Measurements from ENCODE around the gene MAPK12. TPM values are rescaled to one million over a fixed set of nuclear protein-coding genes. Genes with fewer than 3 reads are reported as not detected.

MAPK12 gene
- total and polyA plus RNA-seq, 2 donors (not counting 1 experiment from before 2014, with no cell fraction given), result 6.5 to 7.8 TPM

- Mint-ChIP-seq H3K27ac (no peak overlapping the region), H3K27me3 (peaks cover 3% of the 10 kb centered on the region), H3K9me3 (ENCODE audit: insufficient read depth) (no peaks in the 10 kb centered on the region), H3K4me3 (no peak overlapping the region), H3K4me1 (peaks cover 16% of the 10 kb centered on the region)
- H3K4me2 ChIP-seq (replicated peaks; ENCODE audit: low read depth, low read length, poor library complexity, severe bottlenecking), result no peak overlapping the region
- peaks cover 3% of the 10 kb centered on the region for H4K20me1 ChIP-seq (ENCODE audit: control insufficient read depth, insufficient read depth, low read length, poor library complexity, severe bottlenecking)
- H3K79me2 ChIP-seq (ENCODE audit: control insufficient read depth, insufficient read depth, low read length), result no peaks in the 10 kb centered on the region
- peaks cover 5 to 16% of the 10 kb centered on the region in 2 donors for H3K4me1 ChIP-seq (ENCODE audit: control insufficient read depth in 2 of 2, insufficient read depth in 2 of 2, low read length in 2 of 2)
- no peak for DNase-seq
- no peaks in the 10 kb centered on the region for H3K36me3 ChIP-seq (replicated peaks in 1 of 2; ENCODE audit: control extremely low read depth in 1 of 2, control insufficient read depth in 1 of 2, extremely low read depth in 1 of 2, insufficient read depth in 2 of 2, low read length in 1 of 2)
- WGBS (ENCODE audit: insufficient coverage), result 90% methylated on average over 15 of the region's 19 CpGs
- H3K4me3 ChIP-seq (ENCODE audit: control extremely low read depth in 1 of 5, extremely low read depth in 1 of 5, insufficient read depth in 1 of 5, low read depth in 2 of 5, low read length in 4 of 5), result no peak overlapping the region
- H3K9ac ChIP-seq (ENCODE audit: low read length), result no peak overlapping the region
- POLR2A ChIA-PET, result no interaction called here
- H3K27me3 ChIP-seq (replicated peaks in 1 of 4; ENCODE audit: control extremely low read depth in 1 of 4, control insufficient read depth in 3 of 4, insufficient read depth in 4 of 4, low read length in 3 of 4), result peaks cover 0 to 1% (median 0%) of the 10 kb centered on the region in 4 experiments
- no peak overlapping the region for H3K27ac ChIP-seq (ENCODE audit: low read length in 2 of 2)
- no peaks in the 10 kb centered on the region for H3K9me3 ChIP-seq (ENCODE audit: control extremely low read depth in 1 of 3, control insufficient read depth in 2 of 3, insufficient read depth in 1 of 3, low read length in 2 of 3)
- ATAC-seq (ENCODE audit: low read depth), result no peak
- no peak overlapping the region for H2AFZ ChIP-seq (ENCODE audit: insufficient read depth, low read depth, low read length, poor library complexity, severe bottlenecking)
- no peak for TF ChIP-seq CTCF (IDR thresholded peaks at IDR 0.05)
- intact Hi-C loops (cut with micrococcal nuclease), result no loop called here
- CTCF ChIA-PET, result interaction anchor here (1.5 kb wide), 1 partner anchor 18 kb away, joined by 4 read pairs; no protein-coding TSS in a partner anchor
Observed at GRCh38 chr22:50255099-50255498, 6.4 kb downstream of the MAPK12 start.

- 91% methylated on average over 6 of the region's 8 CpGs for WGBS (ENCODE audit: insufficient coverage)
- no peak for ATAC-seq (ENCODE audit: low read depth)
- intact Hi-C loops (cut with micrococcal nuclease), result loop anchor here (2.0 to 5.0 kb wide), 2 partner anchors 17 to 328 kb away; partner anchors contain the start of genes CHKB and MAPK11
Observed at GRCh38 chr22:50253941-50254340, 7.5 kb downstream of the MAPK12 start.

More at GRCh38 chr22:50253941-50254340, 7.5 kb downstream of the MAPK12 start:
- Histone ChIP-seq H3K79me2 (ENCODE audit: control insufficient read depth, insufficient read depth, low read length) (no peaks in the 10 kb centered on the region), H3K9ac (ENCODE audit: low read length) (no peak overlapping the region), H3K36me3 (replicated peaks in 1 of 2; ENCODE audit: control extremely low read depth in 1 of 2, control insufficient read depth in 1 of 2, extremely low read depth in 1 of 2, insufficient read depth in 2 of 2, low read length in 1 of 2) (peaks cover 0 to 4% of the 10 kb centered on the region in 2 experiments), H3K4me2 (replicated peaks; ENCODE audit: low read depth, low read length, poor library complexity, severe bottlenecking) (no peak overlapping the region), H3K27me3 (replicated peaks in 1 of 4; ENCODE audit: control extremely low read depth in 1 of 4, control insufficient read depth in 3 of 4, insufficient read depth in 4 of 4, low read length in 3 of 4) (no peaks in the 10 kb centered on the region), H2AFZ (ENCODE audit: insufficient read depth, low read depth, low read length, poor library complexity, severe bottlenecking) (no peak overlapping the region), H3K4me3 (ENCODE audit: control extremely low read depth in 1 of 5, extremely low read depth in 1 of 5, insufficient read depth in 1 of 5, low read depth in 2 of 5, low read length in 4 of 5) (no peak overlapping the region), H4K20me1 (ENCODE audit: control insufficient read depth, insufficient read depth, low read length, poor library complexity, severe bottlenecking) (peaks cover 12% of the 10 kb centered on the region), H3K4me1 (ENCODE audit: control insufficient read depth in 2 of 2, insufficient read depth in 2 of 2, low read length in 2 of 2) (peaks cover 14 to 26% of the 10 kb centered on the region in 2 donors), H3K9me3 (ENCODE audit: control extremely low read depth in 1 of 3, control insufficient read depth in 2 of 3, insufficient read depth in 1 of 3, low read length in 2 of 3) (no peaks in the 10 kb centered on the region), H3K27ac (ENCODE audit: low read length in 2 of 2) (no peak overlapping the region)
- ChIA-PET POLR2A (no interaction called here), CTCF (no interaction called here)
- Mint-ChIP-seq H3K9me3 (ENCODE audit: insufficient read depth) (no peaks in the 10 kb centered on the region), H3K4me1 (peaks cover 15% of the 10 kb centered on the region), H3K27ac (no peak overlapping the region), H3K4me3 (no peak overlapping the region), H3K27me3 (peaks cover under 1% of the 10 kb centered on the region)
- no peak for DNase-seq
- TF ChIP-seq CTCF (IDR thresholded peaks at IDR 0.05), result no peak
- TF ChIP-seq EZH2 (IDR thresholded peaks at IDR 0.05; ENCODE audit: borderline replicate concordance, insufficient read depth, low read depth, low read length, poor library complexity, severe bottlenecking), result no peak

Measured in B cell (primary cell).